Transverse colon (tissue), 3 donors: ENCODE data around the gene FASN.

Experiments used
- EP300 ChIP-seq: sonication (generic); formaldehyde crosslinking; IDR thresholded peaks from one replicate; pipeline ENCODE4 v1.6.1; 2017; ENCODE audit warnings: antibody characterized with exemption, low read depth
- TF ChIP-seq, protein P1 (sequence below), 5 experiments: fragments of 200-600 bp in 3 of 5; fragments of 450-650 bp in 2 of 5; sonication (generic) in 3 of 5; IDR thresholded peaks; 1 replicate in 2 of 5; 2 replicates in 3 of 5; pipeline ENCODE4 v1.5.1; 2016 to 2017; ENCODE audit warnings: antibody characterized with exemption in 5 of 5, inconsistent platforms in 3 of 5, mild to moderate bottlenecking in 2 of 5, moderate library complexity in 1 of 5

DNA sequence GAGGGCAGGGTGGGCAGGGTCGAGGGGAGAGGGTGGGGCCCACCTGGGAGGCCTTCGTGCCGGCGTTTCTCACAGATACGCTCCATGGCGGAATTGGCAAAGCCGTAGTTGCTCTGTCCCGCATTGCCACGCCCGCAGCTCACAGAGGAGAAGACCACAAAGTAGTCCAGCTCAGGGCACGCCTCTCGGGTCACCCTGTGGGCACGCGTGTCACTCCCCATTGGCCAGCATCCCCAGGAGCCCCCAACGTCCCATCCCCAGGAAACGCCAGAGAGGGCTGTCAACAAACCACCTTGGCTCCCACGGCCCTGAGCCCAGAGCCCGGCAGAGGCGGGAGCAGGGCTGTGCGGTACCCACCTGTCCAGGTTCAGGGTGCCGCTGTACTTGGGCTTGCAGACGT, 16.1 kb downstream of the FASN start:
- TF ChIP-seq, protein P1, sequence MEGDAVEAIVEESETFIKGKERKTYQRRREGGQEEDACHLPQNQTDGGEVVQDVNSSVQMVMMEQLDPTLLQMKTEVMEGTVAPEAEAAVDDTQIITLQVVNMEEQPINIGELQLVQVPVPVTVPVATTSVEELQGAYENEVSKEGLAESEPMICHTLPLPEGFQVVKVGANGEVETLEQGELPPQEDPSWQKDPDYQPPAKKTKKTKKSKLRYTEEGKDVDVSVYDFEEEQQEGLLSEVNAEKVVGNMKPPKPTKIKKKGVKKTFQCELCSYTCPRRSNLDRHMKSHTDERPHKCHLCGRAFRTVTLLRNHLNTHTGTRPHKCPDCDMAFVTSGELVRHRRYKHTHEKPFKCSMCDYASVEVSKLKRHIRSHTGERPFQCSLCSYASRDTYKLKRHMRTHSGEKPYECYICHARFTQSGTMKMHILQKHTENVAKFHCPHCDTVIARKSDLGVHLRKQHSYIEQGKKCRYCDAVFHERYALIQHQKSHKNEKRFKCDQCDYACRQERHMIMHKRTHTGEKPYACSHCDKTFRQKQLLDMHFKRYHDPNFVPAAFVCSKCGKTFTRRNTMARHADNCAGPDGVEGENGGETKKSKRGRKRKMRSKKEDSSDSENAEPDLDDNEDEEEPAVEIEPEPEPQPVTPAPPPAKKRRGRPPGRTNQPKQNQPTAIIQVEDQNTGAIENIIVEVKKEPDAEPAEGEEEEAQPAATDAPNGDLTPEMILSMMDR (IDR thresholded peaks at IDR 0.05): no peak
- TF ChIP-seq EP300: no peak
